ENCODE measurements around the gene PCSK5.

DNA sequence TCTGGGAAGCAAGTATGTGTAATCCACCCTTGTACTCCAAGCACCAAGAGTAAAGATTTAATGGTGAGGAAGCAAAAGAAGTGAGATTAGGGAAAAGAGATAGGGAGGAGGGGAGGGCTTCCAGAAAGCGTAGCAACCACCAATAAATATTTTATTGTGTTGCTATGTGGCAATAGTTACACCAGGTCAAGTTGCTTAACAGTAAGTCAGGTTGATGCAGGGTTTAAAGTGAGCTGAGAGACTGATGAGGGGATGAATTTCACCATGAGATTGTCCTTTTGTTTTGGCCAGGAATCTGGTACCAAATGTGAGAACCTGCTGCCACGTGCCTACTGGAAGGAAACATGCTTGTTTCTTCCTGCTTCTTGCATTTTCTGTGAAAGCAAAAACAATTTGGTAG lies 62.7 kb downstream of the PCSK5 start:
- TF ChIP-seq, protein P1, sequence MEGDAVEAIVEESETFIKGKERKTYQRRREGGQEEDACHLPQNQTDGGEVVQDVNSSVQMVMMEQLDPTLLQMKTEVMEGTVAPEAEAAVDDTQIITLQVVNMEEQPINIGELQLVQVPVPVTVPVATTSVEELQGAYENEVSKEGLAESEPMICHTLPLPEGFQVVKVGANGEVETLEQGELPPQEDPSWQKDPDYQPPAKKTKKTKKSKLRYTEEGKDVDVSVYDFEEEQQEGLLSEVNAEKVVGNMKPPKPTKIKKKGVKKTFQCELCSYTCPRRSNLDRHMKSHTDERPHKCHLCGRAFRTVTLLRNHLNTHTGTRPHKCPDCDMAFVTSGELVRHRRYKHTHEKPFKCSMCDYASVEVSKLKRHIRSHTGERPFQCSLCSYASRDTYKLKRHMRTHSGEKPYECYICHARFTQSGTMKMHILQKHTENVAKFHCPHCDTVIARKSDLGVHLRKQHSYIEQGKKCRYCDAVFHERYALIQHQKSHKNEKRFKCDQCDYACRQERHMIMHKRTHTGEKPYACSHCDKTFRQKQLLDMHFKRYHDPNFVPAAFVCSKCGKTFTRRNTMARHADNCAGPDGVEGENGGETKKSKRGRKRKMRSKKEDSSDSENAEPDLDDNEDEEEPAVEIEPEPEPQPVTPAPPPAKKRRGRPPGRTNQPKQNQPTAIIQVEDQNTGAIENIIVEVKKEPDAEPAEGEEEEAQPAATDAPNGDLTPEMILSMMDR (IDR thresholded peaks at IDR 0.05; ENCODE audit: low read length): no peak
- no peak for TF ChIP-seq EZH2phosphoT487 (IDR thresholded peaks at IDR 0.05; ENCODE audit: low read length)
- no peak for TF ChIP-seq EZH2 (optimal IDR thresholded peaks at IDR 0.05; ENCODE audit: low read depth, low read length)
